NCI-H1048 (cell line): ENCODE results near the gene EEF1G.
"Not testable (repeated sequence)": the region's sequence is repeated elsewhere in the genome, so short reads cannot be mapped to it uniquely, and the experiment has no call there.

ENCODE experiments used
- DNase-seq: peaks from one replicate; lab custom pipeline; 2025; lab: John Stamatoyannopoulos, UW

Gene EEF1G, protein sequence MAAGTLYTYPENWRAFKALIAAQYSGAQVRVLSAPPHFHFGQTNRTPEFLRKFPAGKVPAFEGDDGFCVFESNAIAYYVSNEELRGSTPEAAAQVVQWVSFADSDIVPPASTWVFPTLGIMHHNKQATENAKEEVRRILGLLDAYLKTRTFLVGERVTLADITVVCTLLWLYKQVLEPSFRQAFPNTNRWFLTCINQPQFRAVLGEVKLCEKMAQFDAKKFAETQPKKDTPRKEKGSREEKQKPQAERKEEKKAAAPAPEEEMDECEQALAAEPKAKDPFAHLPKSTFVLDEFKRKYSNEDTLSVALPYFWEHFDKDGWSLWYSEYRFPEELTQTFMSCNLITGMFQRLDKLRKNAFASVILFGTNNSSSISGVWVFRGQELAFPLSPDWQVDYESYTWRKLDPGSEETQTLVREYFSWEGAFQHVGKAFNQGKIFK

DNA sequence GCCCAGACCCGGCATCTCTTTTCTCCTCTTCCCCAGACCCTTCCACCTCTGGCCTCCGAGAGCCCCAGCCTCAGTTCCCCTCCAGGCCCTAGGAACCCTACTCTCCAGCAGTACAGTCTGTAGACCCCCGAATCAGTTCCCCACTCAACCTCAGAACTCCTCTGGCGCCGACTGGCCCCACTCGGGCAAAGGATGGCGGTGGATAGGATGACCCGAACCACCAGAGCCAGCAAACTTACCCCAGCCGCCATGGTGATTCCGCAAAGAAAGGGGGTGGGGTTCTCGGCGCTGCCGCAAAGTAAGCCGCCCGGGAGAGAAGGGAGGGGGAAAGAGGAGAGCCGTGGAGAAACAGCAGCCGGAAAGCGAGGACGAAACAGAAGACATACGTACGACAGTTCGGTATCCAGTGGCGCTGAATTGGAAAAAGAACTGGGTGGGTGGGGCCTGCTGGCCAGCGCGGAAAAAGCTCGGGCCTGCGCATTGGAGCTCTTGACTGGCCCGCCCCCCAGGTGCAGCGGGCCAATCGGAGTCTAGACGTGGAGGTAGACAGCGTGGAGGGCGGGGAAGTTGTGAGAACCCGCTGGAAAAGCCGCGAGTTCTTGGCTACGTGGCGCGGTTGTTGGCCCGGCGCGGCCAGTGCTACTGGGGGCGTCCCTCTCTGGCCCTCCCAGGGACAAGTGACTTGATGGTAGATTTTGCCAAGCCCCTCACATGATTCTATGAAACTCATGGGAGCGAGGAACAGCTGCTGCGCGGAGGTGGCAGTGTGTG, at the start of gene EEF1G:
TSS of gene EEF1G (minus strand) at position 300 of the 771 bp plus-strand sequence. CDS start at position 251, 49 bp downstream.
- peak; percentile 97 for DNase-seq

DNA sequence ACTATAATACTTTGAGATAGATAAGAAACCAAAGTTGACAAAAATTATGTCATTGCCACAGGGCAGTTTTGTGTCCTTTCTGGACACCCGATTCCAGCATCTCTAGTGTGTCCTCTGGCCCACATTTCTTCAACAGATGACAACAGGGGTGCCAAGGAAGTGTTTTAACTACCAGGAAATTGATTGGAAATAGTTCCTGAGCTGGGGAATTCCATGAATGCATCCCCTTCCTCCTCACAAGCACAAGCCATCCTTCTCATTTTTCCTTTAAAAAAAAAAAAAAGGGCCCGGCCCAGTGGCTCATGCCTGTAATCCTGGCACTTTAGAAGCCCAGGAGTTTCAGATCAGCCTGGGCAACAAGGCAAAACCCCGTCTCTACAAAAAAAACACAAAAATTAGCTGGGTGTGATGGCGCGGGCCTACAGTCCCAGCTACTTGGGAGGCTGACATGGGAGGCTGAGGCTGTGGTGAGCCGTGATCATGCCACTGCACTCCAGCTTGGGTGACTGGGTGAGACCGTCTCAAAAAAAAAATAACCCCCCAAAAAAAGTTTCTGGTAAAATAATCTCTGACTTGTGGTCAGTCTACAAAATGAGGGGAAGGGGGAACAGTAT, 48.9 kb upstream of the EEF1G start:
- DNase-seq: no peak

DNA sequence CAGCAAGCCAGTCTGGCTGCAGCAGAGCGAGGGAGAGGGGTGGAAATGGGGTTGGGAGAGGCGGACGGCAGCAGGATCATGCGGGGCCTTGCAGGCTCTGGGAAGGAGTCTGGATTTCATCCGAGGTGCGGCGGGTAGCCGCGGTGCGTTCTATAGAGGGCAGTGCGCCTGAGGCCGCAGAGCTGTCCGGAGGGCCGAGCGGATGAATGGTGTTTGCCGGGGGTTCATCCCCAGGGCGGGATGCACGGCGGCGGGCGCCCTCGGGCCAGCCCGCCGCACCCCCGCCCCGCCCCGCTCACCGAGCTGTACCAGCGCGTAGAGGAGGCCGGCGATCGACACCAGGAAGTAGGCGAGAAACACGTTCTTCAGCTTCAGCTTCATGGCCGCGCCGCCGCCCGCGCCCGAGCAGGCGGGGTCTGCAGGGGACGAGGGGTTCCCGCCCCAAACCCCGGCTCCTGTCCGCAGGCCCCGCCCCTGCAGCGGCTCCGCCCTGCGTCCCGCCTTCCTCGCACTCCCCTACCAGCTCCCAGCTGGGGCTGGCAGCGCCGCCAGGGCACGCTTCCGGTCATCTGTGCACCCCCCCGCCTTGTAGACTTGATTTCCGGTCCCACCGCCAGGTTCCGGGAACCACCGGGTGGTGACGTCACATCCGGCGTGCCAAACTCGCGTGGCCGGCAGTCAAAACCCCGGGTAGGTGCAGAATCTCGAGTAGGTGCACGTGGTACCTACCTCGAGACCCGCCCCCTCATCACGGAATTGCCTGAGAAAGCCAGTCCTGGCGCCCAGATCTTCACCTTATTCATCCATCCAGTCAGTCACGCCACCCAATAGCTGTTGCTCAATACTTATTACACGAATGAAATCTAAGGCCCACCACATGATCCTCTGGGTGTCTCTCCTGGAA, 48.1 kb upstream of the EEF1G start, which contains the start of gene B3GAT3:
TSS of gene B3GAT3 (minus strand) at position 420 of the 904 bp plus-strand sequence. CDS start at position 381, 39 bp downstream.
- DNase-seq: peak; percentile 94

DNA sequence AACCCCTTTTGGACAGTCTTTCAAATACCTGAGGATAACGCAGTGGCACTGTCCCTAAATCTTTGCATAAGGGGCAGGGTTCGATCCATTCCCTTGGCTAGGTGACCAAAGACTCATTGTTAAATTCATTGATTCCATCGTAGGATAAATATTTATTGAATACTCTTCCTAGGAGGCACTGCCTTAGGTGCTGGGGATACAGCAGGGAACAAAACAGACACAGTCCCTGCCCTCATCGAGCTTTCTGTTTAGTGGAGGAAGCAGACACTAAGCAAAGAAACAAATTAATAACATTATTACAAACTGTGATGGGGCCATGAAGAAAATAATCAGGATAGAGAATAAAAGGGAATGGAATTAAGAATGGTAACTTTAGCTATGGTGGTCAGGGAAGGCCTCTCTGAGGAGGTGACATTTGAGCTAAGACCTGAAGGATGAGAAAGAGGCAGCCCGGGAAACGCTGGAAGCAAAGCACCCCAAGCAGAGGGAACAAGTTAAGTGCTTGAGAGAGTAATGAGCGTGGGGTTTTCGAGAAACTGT, 47.4 kb upstream of the EEF1G start:
- no peak for DNase-seq

DNA sequence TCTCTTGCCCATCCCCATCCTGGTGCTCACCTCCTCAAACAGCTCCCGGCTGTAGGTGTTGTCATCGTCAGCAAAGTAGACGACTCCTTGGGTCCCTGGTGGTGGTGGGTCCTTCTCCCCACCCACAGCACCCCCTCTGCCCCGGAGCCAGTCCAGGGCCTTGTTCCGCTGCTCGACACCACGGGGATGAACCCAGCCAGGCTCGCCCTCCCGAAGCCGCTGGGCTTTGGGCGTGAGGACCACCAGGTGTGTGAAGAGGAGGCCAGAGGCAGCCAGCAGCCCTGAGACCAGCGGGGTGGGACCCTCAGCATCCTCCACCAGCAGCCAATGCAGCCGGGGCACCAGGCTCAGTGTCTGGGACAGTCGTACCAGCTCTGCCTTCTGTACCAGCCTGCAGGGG, 43.3 kb upstream of the EEF1G start:
- DNase-seq: not testable (repeated sequence)

DNA sequence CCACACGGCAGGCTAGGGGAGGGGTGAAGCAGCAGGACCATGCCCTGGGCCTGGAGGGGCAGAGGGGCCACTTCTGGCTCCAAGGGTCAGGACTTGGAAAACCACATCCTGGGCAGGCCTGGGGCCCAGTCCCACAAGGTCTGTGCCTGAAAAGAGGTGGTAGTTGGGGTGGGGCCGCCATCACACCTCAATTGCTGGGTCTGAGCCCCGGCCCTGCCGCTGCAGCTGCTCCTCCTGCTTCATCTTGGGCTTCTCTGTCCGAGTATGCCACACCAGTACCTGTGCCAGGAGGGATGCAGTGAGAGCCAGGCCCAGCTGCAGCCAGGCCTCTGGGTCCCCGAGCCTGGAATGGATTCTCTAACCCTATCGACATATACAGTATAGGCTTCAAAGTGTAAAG, 41.8 kb upstream of the EEF1G start:
- no peak for DNase-seq

DNA sequence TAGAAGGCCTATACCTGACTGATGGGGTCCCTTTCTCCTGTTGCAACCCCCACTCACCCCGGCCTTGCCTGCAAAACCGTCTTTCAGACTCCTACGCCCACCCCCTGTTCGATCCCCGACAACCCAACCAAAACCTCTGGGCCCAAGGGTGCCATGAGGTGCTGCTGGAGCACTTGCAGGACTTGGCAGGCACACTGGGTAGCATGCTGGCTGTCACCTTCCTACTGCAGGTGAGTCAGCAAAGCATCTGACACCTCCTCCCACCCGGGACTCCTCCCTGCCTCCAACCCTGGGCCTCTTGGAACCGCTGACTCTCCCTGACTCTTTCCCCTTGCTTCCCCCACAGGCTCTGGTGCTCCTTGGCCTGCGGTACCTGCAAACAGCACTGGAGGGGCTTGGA, 40.6 kb upstream of the EEF1G start:
- DNase-seq: no peak

DNA sequence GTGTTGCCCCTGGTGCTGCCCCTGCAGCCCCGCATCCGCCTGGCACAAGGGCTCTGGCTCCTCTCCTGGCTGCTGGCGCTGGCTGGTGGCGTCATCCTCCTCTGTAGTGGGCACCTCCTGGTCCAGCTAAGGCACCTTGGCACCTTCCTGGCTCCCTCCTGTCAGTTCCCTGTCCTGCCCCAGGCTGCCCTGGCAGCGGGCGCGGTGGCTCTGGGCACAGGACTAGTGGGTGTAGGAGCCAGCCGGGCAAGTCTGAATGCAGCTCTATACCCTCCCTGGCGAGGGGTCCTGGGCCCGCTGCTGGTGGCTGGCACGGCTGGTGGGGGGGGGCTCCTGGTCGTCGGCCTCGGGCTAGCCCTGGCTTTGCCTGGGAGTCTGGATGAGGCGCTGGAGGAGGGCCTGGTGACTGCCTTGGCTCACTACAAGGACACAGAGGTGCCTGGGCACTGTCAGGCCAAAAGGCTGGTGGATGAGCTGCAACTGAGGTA, 39.6 kb upstream of the EEF1G start:
- DNase-seq: no peak

DNA sequence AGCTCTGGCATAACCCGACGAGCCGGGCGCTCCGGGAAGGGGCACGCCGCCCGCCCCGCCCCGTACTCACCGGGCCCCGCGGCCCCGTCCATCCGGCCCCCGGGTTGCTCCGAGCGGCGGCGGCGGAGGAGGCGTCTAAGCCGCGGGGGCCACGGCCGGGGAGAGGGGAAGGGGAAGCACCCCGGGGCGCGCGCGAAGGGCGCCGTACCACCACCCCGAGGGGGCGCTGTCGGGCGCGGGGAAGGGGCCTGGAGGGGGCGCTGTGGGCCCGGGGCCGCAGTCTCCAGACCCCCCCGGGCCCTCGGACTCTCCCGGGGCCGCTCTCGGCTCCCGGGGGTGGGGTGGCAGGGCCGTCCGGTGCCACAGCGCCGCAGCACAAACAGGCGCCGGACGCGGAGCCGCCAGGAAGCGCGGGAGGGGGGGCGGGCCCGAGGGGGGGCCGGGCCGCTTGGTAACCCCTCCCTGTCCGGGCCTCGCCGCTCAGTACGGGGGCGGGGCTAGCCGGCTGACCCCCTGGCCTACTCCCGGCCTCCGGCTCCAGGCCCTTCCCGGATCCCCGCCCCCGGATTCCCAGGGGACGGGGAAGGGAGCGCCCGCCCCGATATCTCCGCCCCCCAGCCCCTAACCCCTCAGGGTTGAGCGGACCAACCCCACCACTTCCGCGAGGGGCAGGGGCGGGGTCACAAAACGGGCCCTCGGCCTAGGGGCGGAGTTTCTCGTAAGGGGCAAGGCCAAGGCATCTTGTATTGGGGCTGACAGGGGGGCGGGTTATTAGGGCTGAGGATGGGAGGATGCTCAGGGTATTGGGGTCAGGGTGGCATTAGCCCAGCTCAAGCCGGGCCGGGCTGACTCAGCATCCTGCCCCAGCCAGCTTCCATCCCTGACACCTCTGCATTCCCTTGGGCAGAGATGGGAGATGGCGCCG, 38.9 kb upstream of the EEF1G start, which contains the start of the genes EML3 and ROM1:
TSS of gene EML3 (minus strand) at position 410 of the 925 bp plus-strand sequence. CDS start at position 92, 318 bp downstream.
TSS of gene ROM1 (plus strand) at position 892 of the 925 bp plus-strand sequence. CDS start at position 917, 25 bp downstream.
- no peak for DNase-seq

DNA sequence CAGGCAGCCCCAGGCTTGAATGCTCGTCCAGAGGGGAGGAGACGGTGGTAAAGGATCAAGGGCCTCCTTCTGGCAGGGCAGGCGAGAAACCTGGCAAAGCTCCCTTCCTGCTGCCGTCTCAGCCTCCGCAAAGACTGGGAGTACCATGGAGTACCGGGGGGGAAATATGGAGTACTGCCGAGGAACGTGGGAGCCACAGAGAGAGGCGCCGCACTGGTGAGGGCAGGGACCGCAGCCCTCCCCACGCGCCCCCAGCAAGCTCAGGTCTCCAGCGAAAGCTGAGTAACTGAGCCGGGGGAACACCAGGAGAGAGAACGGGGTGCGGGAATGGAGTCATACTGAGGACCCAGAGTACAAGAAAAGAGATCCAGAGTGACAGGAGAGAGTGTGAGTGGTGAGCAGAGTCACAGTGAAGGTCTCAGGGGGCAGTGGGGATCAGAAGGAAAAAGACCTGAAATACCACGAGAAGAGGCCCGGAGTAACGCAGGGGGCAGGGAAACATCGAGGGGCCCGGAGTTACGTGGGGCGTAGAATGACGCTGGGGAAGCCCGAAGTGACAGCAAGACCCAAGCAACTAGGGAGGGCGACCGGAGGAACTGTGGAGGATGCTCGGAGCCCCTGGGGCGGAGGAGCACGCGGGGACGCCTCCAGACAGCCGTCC, 38.1 kb upstream of the EEF1G start:
- no peak for DNase-seq

DNA sequence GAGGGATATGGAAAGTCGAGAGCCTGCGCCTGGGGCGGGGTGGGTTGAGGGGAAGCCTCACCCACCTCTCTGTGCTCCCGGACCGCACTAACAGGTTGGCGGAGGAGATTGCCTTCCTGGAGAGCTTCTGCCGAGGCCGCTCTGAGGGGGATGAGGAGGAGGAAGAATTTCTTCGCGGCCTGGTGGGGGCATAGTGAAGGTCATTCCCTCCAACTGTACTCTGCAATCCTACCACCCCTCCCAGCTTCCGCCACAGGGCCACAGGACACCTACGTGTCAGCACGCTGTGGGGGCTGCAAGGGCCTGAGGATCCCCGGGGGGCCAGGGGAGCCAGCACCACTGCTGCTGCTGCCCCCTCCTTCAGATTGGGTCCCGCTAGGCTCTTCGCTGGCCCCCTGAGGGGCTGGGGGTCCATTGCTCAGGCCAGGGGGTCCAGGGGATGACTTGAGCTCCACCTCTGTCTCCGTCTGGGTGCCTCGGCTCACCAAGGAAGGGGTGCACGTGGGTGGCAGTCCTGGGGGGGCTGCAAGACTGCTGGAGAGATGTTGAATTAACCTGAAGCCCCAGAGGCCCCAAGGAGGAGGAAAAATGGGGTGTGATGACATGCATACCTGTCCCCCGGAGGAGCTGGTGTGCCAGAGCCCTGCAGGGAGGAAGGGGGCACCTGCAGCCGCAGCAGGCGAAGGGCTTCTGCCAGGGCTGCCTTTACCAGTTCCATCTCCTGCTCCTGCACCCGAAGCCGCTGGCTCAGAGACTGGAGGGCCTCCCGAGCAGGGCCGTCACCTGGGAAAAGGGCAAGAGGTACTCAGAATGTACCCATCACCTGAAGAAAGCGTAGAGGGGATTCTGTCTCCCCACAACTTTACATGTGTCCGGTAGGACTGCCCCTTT, 37.4 kb upstream of the EEF1G start:
- DNase-seq: no peak

DNA sequence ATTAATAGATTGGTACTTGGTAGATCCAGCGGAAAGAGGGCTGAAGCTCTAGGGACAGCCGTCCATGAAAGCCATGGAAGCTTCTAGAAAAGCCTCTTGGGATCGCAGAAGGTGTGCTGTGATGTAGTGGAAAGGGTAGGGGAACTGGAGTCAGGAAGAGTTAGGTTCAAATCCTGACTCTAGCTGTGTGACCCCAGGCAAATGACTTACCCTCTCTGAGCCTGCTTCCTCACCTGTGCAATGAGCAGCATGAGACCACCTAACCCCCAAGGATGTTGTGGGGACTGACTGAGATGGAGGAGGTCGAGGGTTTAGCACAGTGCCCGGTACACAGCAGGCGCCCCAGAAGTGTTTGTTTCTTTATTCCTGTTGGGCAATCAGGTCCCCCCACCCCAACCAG, 36.7 kb upstream of the EEF1G start:
- DNase-seq: no peak

DNA sequence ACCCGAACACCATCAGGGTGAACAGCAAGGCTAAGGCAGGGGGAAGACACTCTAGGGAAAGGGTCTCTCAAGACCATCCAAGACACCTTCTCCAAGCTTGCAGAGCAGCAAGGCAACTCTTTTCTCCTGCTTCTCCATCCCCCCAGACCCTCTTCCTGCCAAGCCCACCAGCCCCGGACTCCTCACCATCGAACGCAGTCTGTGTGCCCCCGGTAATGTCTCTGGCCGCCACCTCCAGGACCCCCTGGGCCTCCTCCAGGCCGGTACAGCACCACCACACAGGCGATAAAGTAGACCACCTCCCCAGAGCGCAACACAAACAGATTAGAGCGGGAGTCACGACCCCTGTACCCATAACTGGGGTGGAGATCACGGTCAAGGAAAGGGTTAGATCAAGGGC, 35.1 kb upstream of the EEF1G start:
- DNase-seq: no peak

DNA sequence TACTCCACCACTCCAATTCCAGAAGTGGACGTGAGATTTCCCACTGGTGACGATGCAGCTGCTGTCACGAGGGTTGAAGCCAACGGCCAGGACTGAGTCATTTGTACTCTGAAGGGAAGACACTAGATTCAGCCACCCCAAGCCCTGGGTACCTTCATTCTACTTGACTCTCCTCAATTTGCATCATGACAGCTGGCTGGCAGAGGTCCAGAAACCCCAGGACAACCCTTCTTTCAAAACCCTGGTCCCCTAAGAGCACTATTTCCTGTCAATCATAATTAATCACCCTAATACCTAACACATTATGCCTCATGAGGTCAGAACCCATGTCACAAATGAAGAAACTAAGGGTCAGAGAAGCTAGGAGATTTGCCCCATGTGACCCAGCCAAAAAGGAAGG, 34.0 kb upstream of the EEF1G start:
- DNase-seq: no peak

DNA sequence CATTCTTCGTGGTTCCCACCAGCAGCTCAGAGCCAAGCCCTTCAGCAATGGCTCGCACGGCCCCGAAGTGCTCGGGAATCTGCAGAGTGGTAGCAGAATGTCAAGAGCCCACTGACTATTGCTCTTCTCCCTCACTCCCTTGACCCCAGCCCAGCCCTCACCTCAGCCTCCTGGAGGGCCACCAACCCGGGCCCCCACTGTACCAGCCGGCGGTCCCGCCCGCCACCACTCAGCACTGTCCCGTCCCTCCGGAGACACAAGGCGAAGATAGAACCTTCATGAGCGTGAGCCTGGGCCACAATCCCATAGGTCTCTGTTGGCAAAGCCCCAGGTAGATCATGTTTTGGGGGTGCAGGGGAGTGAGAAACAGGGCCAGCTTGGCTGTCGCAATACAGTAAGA, 32.2 kb upstream of the EEF1G start:
- DNase-seq: no peak

DNA sequence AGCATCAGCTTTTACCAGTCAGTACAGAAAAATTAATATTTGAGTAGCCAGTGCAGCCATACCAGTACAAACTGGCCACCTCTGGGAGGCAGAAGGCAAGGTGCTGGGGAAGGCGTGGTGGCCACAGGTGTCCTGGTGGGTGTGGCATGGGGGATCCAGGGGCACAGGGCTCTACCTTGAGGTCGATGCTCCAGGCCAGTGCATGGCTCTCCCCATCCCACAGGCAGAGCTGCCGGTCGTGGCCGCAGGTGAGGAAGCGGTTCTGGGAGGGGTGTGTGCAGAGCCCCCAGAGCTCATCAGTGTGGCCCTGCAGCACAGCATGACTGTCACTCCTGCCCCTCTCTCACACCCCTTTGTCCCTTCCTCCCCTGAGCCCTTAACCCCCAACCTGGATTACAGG, 31.8 kb upstream of the EEF1G start:
- no peak for DNase-seq

DNA sequence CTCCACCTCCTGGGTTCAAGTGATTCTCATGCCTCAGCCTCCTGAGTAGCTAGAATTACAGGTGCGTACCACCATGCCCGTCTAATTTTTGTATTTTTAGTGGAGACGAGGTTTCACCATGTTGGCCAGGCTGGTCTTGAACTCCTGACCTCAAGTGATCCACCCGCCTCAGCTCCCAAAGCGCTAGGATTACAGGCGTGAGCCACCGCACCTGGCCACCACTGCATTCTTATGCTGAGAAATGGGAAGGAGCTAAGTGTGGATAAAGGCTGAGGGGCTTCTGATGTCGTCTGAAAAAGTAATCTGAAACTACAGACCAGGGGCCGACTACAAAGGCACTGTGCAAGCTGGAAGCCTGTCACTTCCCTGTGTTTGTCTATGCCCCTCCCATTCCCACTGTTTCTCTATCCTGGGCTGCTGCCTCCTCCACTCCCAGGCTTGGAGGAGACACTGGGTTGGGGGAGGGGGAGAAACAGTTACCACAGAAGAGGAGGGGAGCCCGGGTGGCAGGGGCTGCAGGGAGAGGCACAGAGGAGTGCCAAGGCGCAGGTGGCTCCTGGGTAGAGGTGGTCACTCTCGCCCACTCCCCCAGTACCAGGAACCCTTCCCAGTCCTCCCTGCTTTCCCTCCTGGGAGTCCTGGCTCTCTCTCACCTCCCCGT, 30.9 kb upstream of the EEF1G start:
- DNase-seq: no peak
